Endothelial cell of umbilical vein (primary cell): ENCODE results near the gene NR3C2. TPM values are rescaled to one million over a fixed set of nuclear protein-coding genes. Genes with fewer than 3 reads are reported as not detected.

Source experiments
- BruUV-seq: library from RNA; stranded (reverse); fragments of 400-500 nt; replicated peaks from 2 replicates; lab custom pipeline; 2021; lab: Mats Ljungman, UMichigan
- CTCF ChIA-PET: fragments of 300-600, 350-600 bp; sonication (Branson Sonifier 250); formaldehyde crosslinking; loops from one replicate; lab custom pipeline; 2021; ENCODE audit warnings: antibody characterized with exemption, inconsistent platforms; lab: Charles Lee
- POLR2A ChIA-PET: fragments of 300-600, 350-600 bp; sonication (Branson Sonifier 250); formaldehyde crosslinking; loops from one replicate; lab custom pipeline; 2021; ENCODE audit warnings: antibody characterized with exemption, inconsistent platforms; lab: Charles Lee
- DNase-seq: peaks from one replicate; pipeline ENCODE4 v3.0.0-alpha.2; 2011; ENCODE audit warnings: low read depth, low spot score
- FAIRE-seq: peaks from 2 replicates; lab custom pipeline; 2011; peaks lifted over from hg19 to GRCh38; lab: Jason Lieb, UNC
- H2AFZ ChIP-seq: 2 replicates; pipeline ENCODE4 v1.6.0; 2012; ENCODE audit warnings: low read depth, low read length, control low read depth, inconsistent platforms
- H3K27ac ChIP-seq: 2 replicates; pipeline ENCODE4 v1.5.1; 2011; ENCODE audit warnings: low read depth, mild to moderate bottlenecking, control low read depth, low read length, moderate library complexity; ENCODE audit not compliant: insufficient read depth
- H3K27me3 ChIP-seq, 2 experiments: 2 replicates each; pipeline versions ENCODE4 v1.6.0 to v1.6.1; 2011; ENCODE audit warnings: low read length in 2 of 2, mixed read lengths in 1 of 2; ENCODE audit not compliant: control insufficient read depth in 2 of 2, insufficient read depth in 2 of 2
- H3K36me3 ChIP-seq, 2 experiments: 2 replicates in 1 of 2; 3 replicates in 1 of 2; pipeline ENCODE4 v1.5.1; 2011; ENCODE audit warnings: low read length in 2 of 2, mild to moderate bottlenecking in 1 of 2, moderate library complexity in 1 of 2; ENCODE audit not compliant: control insufficient read depth in 2 of 2, insufficient read depth in 2 of 2; ENCODE audit errors: extremely low read depth in 1 of 2
- H3K4me1 ChIP-seq: 3 replicates; pipeline ENCODE4 v1.5.1; 2011; ENCODE audit warnings: mild to moderate bottlenecking, low read length; ENCODE audit not compliant: control insufficient read depth, insufficient read depth; ENCODE audit errors: extremely low read depth
- H3K4me2 ChIP-seq: 2 replicates; pipeline ENCODE4 v1.6.1; 2011; ENCODE audit warnings: low read length, control low read depth, mixed read lengths; ENCODE audit not compliant: insufficient read depth
- H3K4me3 ChIP-seq, 3 experiments: fragments of 200-600 bp in 1 of 3; sonication (generic), shearing (Covaris generic) in 1 of 3; replicated peaks in 1 of 3; 2 replicates each; pipeline ENCODE4 v1.5.1; 2011 to 2016; ENCODE audit warnings: control low read depth in 3 of 3, low read length in 3 of 3, mild to moderate bottlenecking in 2 of 3, inconsistent platforms in 1 of 3, low read depth in 1 of 3, moderate library complexity in 1 of 3; ENCODE audit not compliant: insufficient read depth in 1 of 3
- H3K79me2 ChIP-seq: 2 replicates; pipeline ENCODE4 v1.6.0; 2012; ENCODE audit warnings: low read length, inconsistent platforms; ENCODE audit not compliant: control insufficient read depth, insufficient read depth
- H3K9ac ChIP-seq: replicated peaks from 2 replicates; pipeline ENCODE3; 2011; ENCODE audit warnings: low read length, control low read depth; ENCODE audit not compliant: insufficient read depth; ENCODE audit errors: extremely low read depth
- H3K9me1 ChIP-seq: replicated peaks from 3 replicates; pipeline ENCODE4 v1.6.0; 2011; ENCODE audit warnings: mild to moderate bottlenecking, low read length; ENCODE audit not compliant: control insufficient read depth, insufficient read depth; ENCODE audit errors: extremely low read depth
- H3K9me3 ChIP-seq: replicated peaks from 2 replicates; pipeline ENCODE4 v1.5.1; 2012; ENCODE audit warnings: low read length, inconsistent platforms; ENCODE audit not compliant: control insufficient read depth, insufficient read depth
- H4K20me1 ChIP-seq: replicated peaks from 2 replicates; pipeline ENCODE3; 2011; ENCODE audit warnings: mild to moderate bottlenecking, low read length; ENCODE audit not compliant: control insufficient read depth, insufficient read depth; ENCODE audit errors: extremely low read depth
- EZH2 ChIP-seq: IDR thresholded peaks from 2 replicates; pipeline ENCODE4 v1.6.1; 2012; ENCODE audit warnings: borderline replicate concordance, low read depth, mild to moderate bottlenecking, moderate library complexity, low read length, inconsistent platforms; ENCODE audit not compliant: severe bottlenecking
- FOS ChIP-seq: IDR thresholded peaks from 2 replicates; pipeline ENCODE4 v1.6.1; 2011; ENCODE audit warnings: mild to moderate bottlenecking, low read length, moderate library complexity, borderline replicate concordance; ENCODE audit not compliant: insufficient read depth
- GATA2 ChIP-seq: IDR thresholded peaks from 2 replicates; pipeline ENCODE4 v1.7.0; 2011; ENCODE audit warnings: low read depth, mild to moderate bottlenecking, moderate library complexity, mixed read lengths, low read length; ENCODE audit not compliant: insufficient read length, insufficient read depth
- JUN ChIP-seq: IDR thresholded peaks from 2 replicates; pipeline ENCODE4 v1.6.1; 2011; ENCODE audit warnings: borderline replicate concordance, low read depth; ENCODE audit not compliant: insufficient read length, insufficient read depth
- MYC ChIP-seq: IDR thresholded peaks from one replicate; pipeline ENCODE4 v1.6.1; 2011; ENCODE audit warnings: mild to moderate bottlenecking, low read depth, low read length
- POLR2A ChIP-seq: IDR thresholded peaks from 2 replicates; pipeline ENCODE4 v1.6.1; 2012; ENCODE audit warnings: low read depth, mild to moderate bottlenecking, control low read depth, low read length
- POLR2AphosphoS5 ChIP-seq: IDR thresholded peaks from 2 replicates; pipeline ENCODE4 v1.6.1; 2012; ENCODE audit warnings: low read depth, mild to moderate bottlenecking, control low read depth, low read length, moderate library complexity; ENCODE audit not compliant: insufficient read depth
- dilution Hi-C: fragments of 300-500 bp; cut with MboI; formaldehyde crosslinking; loops from one replicate; pipeline ENCODE4 v1.15.0; 2019; ENCODE audit warnings: low sequenced_read_pairs; ENCODE audit not compliant: extremely low pct_ligation_motif_present
- intact Hi-C: fragments of 100-400 bp; cut with micrococcal nuclease; formaldehyde crosslinking; loops from one replicate; pipeline ENCODE4 v1.10.0; 2022
- polyA plus RNA-seq, 4 experiments: library from polyadenylated mRNA; depleted of rRNA in 3 of 4; stranded (reverse) in 3 of 4; unstranded in 1 of 4; fragments of >200 nt; gene quantifications; 2 replicates each; pipeline versions ENCODE4 v1.2.1 to v1.2.3, GENCODE V29; 2011 to 2012; ENCODE audit warnings: missing spikeins in 1 of 4
- total RNA-seq: library from RNA; stranded (reverse); gene quantifications from 2 replicates; pipeline ENCODE4 v1.2.3, GENCODE V29; 2021
- TF ChIP-seq, protein P1 (sequence below): IDR thresholded peaks from 2 replicates; pipeline ENCODE4 v1.6.1; 2011; ENCODE audit not compliant: insufficient read depth, insufficient read length
- TF ChIP-seq, protein P2 (sequence below), 2 donors: IDR thresholded peaks; 1 replicate in 1 of 2; 2 replicates in 1 of 2; pipeline ENCODE4 v1.5.1; 2011; ENCODE audit warnings: low read length in 2 of 2, mild to moderate bottlenecking in 2 of 2, moderate library complexity in 2 of 2, control low read depth in 1 of 2, inconsistent platforms in 1 of 2, low read depth in 1 of 2; ENCODE audit not compliant: insufficient read depth in 1 of 2; ENCODE audit errors: extremely low read depth in 1 of 2

The NR3C2 gene
- total and polyA plus RNA-seq, 2 donors (not counting 3 experiments of a cell fraction or from before 2014, with no cell fraction given), result 4.8 to 16.4 TPM

DNA sequence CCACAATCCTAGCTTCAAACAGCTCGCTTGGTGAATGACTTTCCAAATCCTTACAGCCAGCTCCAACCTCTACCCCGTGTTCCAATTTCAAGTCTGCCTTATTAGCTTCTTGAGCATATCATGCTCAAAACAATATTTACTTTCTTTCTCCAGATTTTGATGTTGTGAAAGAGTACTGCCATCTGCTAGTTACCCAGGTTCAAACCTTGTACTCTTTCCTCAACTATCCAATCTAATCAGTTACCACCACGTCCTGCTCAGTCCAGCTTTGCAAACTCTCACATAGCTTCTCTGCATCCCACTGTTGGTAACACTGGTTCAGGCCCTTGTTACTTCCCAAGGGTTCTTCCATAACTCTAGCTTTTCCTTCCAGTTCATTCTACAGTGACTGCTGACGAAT is 179.1 kb downstream of the NR3C2 start:
- no peak overlapping the region for H3K4me2 ChIP-seq
- intact Hi-C loops (no loop called here), dilution Hi-C loops (no loop called here)
- no peak overlapping the region for H3K4me3 ChIP-seq
- H3K27me3 ChIP-seq, result no peaks in the 10 kb centered on the region
- TF ChIP-seq FOS, result no peak
- no peak for TF ChIP-seq JUN
- TF ChIP-seq MYC, result no peak
- no peaks in the 10 kb centered on the region for H3K9me3 ChIP-seq
- no peaks in the 10 kb centered on the region for H3K36me3 ChIP-seq
- no peaks in the 10 kb centered on the region for H3K79me2 ChIP-seq
- FAIRE-seq (no peak), DNase-seq (no peak)
- H3K4me1 ChIP-seq, result no peaks in the 10 kb centered on the region
- H3K9ac ChIP-seq, result no peak overlapping the region
- BruUV-seq, result no TSS peak
- no peak overlapping the region for H3K27ac ChIP-seq
- no peaks in the 10 kb centered on the region for H4K20me1 ChIP-seq
- no peaks in the 10 kb centered on the region for H3K9me1 ChIP-seq
- ChIA-PET POLR2A (no interaction called here), CTCF (interaction anchor here (1.1 kb wide), 1 partner anchor 8 kb away, joined by 4 read pairs; no protein-coding TSS in a partner anchor)
- no peak overlapping the region for H2AFZ ChIP-seq

DNA sequence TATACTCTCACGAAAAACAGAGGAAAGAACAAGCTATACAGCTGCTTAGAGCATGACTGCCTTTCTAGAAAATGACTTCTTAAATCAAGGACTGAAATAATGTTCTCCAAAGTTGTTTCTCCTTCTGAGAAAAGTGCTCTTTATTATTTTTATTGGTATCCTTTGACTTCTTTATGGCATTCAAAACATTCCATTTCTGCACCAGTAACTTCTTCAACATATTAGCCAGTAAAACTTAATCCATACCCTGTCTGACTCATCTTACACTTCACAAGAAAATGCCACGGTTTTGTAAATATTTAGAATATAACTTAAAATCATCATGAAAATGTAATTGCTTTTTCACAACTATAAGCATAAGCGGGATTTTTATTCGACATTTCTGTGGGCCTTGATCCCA is 180.4 kb downstream of the NR3C2 start:
- POLR2A ChIA-PET, result no interaction called here
- FAIRE-seq (no peak), DNase-seq (no peak)
- no peaks in the 10 kb centered on the region for H3K9me1 ChIP-seq
- no TSS peak for BruUV-seq
- H3K27ac ChIP-seq, result no peak overlapping the region
- CTCF ChIA-PET, result no interaction called here
- no peaks in the 10 kb centered on the region for H3K79me2 ChIP-seq
- H3K9me3 ChIP-seq, result no peaks in the 10 kb centered on the region
- intact Hi-C loops, result no loop called here
- H3K4me3 ChIP-seq, result no peak overlapping the region
- TF ChIP-seq POLR2AphosphoS5 (no peak), FOS (no peak), GATA2 (no peak), MYC (no peak), POLR2A (no peak), JUN (no peak), EZH2 (no peak)
- TF ChIP-seq, protein P1, sequence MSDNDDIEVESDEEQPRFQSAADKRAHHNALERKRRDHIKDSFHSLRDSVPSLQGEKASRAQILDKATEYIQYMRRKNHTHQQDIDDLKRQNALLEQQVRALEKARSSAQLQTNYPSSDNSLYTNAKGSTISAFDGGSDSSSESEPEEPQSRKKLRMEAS, result no peak
- TF ChIP-seq, protein P2, sequence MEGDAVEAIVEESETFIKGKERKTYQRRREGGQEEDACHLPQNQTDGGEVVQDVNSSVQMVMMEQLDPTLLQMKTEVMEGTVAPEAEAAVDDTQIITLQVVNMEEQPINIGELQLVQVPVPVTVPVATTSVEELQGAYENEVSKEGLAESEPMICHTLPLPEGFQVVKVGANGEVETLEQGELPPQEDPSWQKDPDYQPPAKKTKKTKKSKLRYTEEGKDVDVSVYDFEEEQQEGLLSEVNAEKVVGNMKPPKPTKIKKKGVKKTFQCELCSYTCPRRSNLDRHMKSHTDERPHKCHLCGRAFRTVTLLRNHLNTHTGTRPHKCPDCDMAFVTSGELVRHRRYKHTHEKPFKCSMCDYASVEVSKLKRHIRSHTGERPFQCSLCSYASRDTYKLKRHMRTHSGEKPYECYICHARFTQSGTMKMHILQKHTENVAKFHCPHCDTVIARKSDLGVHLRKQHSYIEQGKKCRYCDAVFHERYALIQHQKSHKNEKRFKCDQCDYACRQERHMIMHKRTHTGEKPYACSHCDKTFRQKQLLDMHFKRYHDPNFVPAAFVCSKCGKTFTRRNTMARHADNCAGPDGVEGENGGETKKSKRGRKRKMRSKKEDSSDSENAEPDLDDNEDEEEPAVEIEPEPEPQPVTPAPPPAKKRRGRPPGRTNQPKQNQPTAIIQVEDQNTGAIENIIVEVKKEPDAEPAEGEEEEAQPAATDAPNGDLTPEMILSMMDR (IDR thresholded peaks at IDR 0.05; ENCODE audit: extremely low read depth in 1 of 2, insufficient read depth in 1 of 2, low read depth in 1 of 2, low read length in 2 of 2), result no peak
- H4K20me1 ChIP-seq, result no peaks in the 10 kb centered on the region
- H3K4me2 ChIP-seq, result no peak overlapping the region
- no peak overlapping the region for H2AFZ ChIP-seq
- no peaks in the 10 kb centered on the region for H3K36me3 ChIP-seq
- H3K9ac ChIP-seq, result no peak overlapping the region
- dilution Hi-C loops, result no loop called here
- no peaks in the 10 kb centered on the region for H3K27me3 ChIP-seq
- no peaks in the 10 kb centered on the region for H3K4me1 ChIP-seq
